Coronary artery (tissue), 2 donors: ENCODE measurements around the gene PSMB11.

Experiments
- DNase-seq: peaks from one replicate; pipeline ENCODE4 v3.0.0-alpha.2; 2017; ENCODE audit warnings: low spot score
- H3K27ac ChIP-seq, 2 donors: fragments of 200-600 bp; sonication (generic); one replicate each; pipeline ENCODE4 v1.5.1; 2016 to 2019
- H3K4me3 ChIP-seq: fragments of 200-600 bp; sonication (generic); 2 replicates; pipeline ENCODE4 v1.5.1; 2016; ENCODE audit warnings: mild to moderate bottlenecking, moderate library complexity
- TF ChIP-seq, protein P1 (sequence below): fragments of 200-600 bp; sonication (generic); IDR thresholded peaks from one replicate; pipeline ENCODE4 v1.5.1; 2019; ENCODE audit warnings: antibody characterized with exemption

The PSMB11 gene

DNA sequence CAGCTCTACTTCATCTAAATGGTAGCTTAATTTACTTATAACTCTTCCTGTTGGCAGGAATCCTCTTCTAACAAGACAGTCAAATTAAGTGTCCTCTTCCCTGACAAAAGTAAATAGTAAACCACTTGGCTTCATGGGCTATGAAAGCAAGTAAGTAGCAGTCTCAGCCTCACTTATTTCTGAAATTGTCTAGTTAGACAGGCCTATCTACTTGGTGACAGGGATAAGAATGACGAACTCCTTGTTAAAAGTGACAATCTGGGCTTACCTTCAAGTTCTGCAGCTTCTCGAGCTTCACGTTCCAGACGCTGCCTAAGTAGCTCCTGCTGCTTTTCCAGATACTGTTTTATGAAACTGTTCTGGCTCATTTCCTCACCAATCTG is 48.2 kb downstream of the PSMB11 start:
- Histone ChIP-seq H3K27ac (no peak overlapping the region), H3K4me3 (no peak overlapping the region)
- TF ChIP-seq, protein P1, sequence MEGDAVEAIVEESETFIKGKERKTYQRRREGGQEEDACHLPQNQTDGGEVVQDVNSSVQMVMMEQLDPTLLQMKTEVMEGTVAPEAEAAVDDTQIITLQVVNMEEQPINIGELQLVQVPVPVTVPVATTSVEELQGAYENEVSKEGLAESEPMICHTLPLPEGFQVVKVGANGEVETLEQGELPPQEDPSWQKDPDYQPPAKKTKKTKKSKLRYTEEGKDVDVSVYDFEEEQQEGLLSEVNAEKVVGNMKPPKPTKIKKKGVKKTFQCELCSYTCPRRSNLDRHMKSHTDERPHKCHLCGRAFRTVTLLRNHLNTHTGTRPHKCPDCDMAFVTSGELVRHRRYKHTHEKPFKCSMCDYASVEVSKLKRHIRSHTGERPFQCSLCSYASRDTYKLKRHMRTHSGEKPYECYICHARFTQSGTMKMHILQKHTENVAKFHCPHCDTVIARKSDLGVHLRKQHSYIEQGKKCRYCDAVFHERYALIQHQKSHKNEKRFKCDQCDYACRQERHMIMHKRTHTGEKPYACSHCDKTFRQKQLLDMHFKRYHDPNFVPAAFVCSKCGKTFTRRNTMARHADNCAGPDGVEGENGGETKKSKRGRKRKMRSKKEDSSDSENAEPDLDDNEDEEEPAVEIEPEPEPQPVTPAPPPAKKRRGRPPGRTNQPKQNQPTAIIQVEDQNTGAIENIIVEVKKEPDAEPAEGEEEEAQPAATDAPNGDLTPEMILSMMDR, result no peak
- no peak for DNase-seq

GRCh38 chr14:23091294-23092225 is 49.5 kb downstream of the PSMB11 start:
- no peak for DNase-seq
- H3K27ac ChIP-seq, result no peak overlapping the region
- TF ChIP-seq, protein P1, result no peak
- H3K4me3 ChIP-seq, result no peak overlapping the region

DNA sequence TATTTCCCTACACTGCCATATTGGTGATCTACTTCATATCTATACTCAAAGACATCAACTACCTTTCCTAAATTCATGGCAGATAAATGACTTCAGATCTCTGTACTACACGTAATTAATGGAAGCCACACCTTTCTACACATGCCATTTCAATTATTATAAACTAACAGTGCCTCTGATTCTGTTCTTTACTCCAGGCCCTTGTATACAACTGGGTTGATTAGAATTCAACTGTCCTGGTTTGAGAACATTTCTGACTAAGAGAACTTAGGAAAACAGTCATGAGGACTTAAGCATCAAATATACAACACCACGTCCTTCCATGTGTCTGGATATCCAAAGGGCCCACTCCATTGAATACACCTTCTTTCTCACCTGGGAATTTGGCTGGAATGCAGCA is 51.1 kb downstream of the PSMB11 start:
- H3K4me3 ChIP-seq, result peak overlapping the region; percentile 88
- TF ChIP-seq, protein P1, result no peak
- DNase-seq, result no peak
- no peak overlapping the region for H3K27ac ChIP-seq

DNA sequence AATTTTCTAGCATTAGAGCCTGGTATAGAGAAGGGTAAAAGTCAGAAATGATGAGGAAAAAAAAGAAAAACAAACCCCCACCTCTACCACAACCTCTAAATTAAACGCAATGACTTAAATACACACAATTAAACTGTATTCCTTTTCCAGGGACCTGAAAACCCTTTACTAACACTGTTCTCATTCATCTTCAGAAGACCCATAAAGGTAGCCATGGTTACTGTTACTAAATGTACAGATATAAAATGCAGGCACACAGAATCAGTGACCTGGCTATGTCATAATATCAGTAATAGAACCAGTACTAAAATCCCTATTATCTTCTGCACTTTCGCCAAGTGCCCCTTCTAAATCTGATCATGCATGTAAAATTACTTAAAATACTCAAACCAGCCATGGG is 51.5 kb downstream of the PSMB11 start:
- no peak for DNase-seq
- TF ChIP-seq, protein P1, result no peak
- Histone ChIP-seq H3K27ac (no peak overlapping the region), H3K4me3 (peak overlapping the region; percentile 88)
